Renal cortical epithelial cell (primary cell): Measurements from ENCODE around the gene CGN. TPM values are rescaled to one million over a fixed set of nuclear protein-coding genes. Genes with fewer than 3 reads are reported as not detected.
"Not testable (repeated sequence)": the region's sequence is repeated elsewhere in the genome, so short reads cannot be mapped to it uniquely, and the experiment has no call there.

Experiments
- DNase-seq: peaks from one replicate; pipeline ENCODE4 v3.0.0-alpha.2; 2011; ENCODE audit warnings: low read depth
- total RNA-seq: library from RNA; depleted of rRNA; stranded (reverse); fragments of >200 nt; gene quantifications from 2 replicates; pipeline ENCODE4 v1.2.3, GENCODE V29; 2014

Gene CGN
- total RNA-seq, 1 donor from 2014 or later = 6.6 TPM

DNA sequence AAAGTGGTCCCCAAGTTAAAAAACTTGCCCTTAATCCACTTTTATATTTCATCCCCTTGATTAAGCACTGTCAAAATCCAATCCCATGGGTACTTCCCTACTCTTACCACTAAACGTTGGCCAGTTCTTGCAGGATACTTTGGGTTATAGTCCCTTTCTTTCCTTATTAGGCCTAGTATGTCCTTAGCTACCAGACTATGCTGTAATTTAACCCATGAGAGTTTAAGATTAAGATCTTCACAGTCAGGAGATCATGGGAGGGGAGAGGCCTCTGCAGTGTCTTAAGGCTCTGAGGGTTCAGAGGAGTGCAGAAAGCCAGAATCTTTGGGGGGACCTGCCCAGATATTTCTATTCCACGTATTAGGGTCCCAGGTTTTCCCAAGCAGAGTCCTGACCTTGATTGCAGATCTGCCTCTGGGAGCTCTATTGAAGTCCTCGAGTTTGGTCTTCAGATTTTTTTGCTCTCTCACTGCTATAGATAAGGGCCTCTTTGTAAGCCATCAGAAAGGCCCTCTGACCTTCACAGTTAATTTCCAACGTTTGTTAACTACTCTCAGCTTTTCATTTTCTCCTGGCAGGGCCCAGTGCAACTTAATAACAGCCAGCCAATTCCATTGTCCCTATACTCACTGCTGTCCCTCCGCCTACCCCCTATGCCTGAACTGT is 9.0 kb upstream of the CGN start:
- DNase-seq = no peak

DNA sequence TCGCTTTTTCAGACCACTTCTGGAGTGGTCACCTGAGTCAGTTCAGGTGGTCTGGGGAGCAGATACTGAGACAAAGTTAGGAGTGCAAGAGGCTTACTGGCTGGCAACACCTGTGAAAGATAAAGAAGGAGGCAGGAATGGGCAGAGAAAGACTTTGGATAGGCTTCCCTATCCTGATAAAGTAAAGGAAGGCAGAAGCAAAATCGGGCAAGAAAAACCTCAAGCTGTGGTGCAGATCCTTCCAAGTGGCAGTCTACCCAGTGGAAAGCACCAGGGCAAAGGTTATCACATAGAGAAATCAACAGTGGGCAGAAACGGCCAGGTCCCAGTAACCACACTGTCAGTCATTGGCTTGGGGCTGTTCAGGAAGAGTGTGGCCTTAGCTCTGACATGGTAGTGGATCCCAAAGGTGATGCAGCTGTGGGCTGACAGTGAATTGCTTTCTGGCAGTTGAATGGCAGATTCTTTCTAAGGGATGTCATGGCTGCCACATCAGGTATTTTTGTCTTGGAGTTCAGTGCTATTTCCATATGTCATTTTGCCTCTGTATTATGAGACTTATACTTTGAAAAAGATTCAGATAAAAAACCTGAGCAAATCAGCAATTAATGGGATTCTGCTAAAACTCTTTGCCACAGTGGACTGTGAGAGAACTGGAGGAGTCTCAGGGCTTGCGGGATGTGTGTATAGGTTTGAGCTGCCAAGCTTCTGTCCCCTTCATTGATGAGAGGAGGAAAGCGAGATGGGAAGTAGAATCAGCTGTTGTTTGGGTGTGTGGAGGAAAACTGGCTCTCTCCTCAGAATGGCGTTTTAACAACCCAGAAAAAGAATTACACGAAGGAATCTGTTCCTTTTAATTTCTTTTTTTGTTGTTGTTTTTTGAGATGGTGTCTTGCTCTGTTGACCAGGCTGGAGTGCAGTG is 8.1 kb upstream of the CGN start:
- DNase-seq = no peak

DNA sequence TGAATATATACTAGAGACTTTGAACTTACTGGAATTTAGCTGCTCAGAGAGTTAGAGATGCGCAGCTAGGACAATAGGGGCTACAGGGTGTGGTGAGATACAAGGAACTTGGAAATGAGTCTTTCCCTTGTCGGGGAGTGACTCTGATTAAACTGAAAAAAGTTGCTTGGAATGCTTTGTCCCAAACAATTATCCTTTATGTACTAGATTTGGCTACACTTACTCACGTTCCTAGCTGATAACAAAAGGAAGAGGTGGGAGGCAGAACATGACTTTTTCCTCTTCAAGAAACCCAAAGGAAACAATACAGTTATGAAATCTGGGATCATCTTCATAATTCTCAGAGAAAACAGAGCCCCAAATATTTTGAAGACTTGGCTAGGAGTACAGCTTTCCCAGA is 6.9 kb upstream of the CGN start:
- no peak for DNase-seq

DNA sequence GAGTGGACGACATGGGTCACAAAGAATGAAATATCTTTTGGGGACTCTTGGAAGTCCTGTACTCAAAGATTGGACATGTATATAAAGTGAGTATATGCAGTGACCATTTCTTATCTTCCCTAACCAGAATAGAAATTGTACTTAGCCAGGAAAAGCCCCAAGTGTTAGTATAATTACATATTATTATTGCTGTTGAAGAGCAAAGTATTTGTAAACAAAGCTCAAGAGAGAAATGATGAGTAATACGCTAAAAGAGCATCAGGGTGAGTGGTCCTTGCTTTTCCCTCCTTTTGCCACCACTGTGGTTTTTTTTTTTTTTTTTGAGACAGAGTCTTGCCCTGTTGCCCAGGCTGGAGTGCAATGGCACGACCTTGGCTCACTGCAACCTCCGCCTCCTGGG is 6.4 kb upstream of the CGN start:
- DNase-seq = no peak

DNA sequence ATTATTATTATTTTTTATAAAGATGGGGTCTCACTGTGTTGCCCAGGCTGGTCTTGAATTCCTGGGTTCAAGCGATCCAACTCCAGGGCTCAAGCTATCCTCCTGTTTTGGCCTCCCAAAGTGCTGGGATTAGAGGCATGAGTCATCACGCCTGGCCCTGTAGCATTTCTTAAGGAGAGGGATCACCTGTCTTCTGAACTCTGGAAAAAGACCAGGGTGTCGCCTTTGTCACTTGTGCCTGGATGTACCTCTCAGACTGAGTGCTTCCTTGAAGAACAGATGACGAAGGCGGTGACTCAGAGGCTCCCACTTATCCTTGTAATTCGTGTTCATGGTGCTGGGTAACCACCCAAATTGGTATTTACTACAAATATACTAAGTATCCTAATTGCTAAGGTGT is 2.4 kb upstream of the CGN start:
- DNase-seq = no peak

DNA sequence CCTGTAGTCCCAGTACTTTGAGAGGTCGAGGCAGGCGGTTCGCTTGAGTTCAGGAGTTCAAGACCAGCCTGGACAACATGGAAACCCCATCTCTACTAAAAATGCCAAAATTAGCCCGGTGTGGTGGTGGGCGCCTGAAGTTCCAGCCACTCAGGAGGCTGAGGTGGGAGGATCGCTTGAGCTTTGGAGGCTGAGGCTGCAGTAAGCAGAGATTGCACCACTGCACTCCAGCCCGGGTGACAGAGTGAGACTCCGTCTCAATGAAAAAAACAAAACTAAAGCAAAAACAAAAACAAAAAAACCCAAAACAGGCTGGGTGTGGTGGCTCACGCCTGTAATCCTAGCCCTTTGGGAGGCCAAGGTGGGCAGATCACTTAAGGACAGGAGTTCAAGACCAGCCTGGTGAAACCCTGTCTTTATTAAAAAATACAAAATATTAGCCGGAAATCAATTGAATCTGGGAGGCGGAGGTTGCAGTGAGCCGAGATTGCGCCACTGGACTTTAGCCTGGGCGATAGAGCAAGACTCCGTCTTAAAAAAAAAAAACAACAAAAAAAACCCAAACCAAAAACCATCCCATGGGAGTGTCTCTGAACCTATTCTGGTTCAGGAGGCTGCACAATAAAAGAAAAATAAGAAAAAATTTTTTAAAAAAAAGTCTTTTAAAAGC is 1.7 kb upstream of the CGN start:
- no peak for DNase-seq

DNA sequence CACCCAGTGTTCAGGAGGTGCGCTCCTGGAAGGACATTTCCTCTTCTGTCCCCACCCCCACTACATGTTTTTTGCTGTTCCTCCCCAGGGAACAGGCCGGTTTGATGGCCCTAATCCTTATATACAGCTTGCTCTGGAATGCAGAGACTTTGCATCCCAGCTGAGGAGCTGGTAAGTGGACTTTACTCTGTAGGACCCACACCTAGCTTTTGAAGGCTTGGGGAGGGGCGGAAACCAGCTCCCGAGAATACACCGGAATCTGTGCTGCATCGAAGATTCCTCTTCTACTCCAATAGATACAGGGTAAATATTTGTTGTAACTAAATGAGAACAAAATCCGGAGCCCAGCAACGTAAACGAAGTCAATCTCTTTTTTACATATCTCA is 1.2 kb upstream of the CGN start:
- DNase-seq = no peak

DNA sequence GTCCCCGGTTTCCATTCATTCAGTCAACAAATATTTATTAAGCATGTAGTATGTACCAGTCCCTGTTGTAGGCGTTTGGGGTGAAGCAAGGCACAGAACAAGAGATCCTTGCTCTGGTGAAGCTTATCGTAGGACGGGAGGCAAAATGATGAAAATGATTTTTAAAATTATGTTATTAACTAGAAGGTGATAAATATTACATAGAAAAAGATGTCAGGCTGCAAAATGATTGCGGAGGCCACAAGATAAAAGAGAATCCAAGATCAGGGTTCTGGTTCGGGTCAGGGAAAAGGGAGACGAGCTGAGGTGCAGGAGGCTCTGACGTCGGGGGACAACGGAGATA is 602 bp upstream of the CGN start:
- no peak for DNase-seq

DNA sequence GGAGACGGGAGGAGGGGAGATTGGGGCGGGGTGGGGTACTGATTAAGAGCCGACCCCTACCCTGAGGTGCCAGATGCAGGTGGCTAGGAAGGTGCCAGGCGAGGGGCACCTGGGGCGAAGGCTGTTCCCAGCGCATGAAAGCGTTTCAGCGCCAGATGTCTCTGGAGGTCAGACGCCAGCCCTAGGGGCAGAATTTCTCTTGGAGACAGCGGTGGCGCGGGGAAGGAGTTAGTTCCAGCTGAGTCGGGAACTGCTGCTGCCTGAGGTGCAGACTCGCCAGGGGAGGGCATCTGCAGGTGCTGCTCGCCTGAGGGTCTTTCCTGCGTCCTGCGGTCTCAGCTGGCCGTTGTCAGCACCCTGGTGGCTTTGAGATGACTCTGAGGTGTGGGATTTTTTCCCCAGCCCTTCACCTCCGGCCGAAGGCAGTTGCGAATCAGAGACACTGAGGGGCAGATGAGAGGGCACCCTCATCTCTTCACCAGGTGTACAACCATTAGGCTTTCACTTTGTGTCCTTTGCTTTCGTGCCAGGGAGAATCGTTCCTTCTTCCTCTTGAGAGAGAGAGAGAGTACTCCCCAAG is 539 bp downstream of the CGN start:
- DNase-seq = peak; percentile 39

DNA sequence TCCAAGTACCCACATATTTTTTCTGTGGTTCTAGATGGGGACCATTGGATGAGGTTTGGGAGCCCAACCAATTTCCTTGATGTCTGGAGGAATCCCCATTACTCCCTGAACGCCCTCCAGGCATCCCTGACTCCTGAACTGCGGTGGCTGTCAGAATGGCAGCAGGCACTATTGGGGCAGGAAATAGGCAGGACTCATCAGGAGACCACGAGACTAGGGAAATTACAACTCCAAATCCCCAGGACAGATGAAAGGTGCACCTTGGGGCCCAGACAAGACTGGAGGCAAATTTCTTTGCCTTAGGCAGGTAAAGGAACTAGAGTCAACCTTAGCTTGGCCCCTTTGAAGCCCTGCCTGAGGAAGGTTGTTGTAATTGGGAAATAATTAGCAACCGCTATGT is 1.1 kb downstream of the CGN start:
- no peak for DNase-seq

DNA sequence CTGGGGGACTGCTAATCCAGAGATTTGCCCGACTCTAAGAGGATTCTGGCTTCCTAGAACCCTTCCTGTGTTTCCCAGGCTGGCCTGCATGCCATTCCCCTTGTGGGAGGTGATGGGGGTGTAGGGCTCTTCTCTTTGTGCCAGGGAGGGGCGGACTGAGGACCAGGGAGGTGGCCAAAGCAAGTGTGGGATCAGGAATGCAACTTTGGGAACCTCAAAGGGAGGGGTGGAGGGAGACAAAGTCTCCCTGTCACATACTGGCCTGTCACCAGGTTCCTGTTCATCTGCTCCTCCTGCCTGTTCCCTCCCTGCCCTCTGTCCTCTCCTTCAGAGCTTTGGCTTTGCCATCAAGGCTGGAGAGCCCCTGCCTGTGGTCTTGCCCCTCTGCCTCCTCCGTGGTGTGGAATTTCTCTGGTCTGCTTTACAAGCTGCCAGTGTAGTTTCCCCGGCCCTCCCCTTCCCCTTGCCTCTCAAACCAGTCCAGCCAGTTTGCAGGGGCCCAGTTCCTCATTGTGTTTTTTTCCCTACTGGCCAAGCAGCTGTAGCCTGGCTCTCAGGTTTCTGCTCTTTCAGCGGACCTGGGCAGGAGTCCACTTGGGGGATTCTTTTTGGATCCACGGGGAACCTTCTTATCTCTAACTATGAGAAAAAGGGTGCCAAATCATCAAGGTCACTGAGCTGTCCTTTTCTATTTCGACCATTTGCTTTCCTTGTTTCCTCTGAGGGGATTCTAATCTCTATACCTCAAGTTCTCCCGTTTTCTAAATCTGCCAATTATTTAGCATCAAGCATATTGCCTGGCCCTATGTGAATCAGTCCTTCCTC is 1.8 kb downstream of the CGN start:
- no peak for DNase-seq

DNA sequence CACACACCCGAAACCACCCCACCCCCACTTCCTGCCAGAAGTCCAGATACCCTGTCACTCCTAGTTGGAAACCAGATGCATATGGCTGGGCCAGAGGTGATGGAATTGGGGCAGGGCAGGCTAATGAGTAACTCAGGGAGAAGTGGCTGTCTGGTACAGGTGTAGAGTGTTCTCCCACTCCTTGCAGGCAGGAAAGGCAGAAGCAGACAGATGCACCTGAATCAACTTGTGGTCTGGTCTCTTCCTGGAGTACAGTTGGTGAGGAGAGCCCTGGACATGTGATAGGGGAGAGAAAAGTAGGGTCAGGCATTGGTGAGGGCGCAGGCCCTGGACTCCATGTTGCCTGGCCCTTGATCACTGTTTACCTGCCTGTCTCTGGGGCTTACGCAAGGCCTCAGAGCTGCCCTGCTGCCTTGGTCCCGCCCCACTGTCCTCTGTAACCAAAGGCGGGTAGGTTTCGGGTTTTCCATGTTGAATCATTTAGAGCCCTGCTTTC is 2.5 kb downstream of the CGN start:
- peak; percentile 79 for DNase-seq

DNA sequence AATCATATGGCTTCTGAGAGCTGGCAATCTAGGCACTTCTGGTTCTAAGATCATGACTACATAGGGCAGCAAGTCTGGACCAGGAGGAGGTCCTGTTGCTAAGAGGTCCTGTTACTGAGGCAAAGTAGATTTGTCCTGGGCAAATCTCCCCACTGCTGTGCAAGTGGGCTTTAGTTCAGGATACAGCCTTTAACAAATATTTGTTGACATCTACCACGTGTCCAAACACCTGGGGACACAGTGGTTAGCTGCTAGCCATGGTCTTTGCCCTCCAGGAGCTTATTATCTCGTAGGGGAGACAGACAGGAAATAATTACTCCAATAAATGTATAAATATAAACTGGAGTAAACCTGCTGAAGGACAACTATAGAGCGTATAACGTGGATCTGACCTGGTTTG is 3.2 kb downstream of the CGN start:
- no peak for DNase-seq

DNA sequence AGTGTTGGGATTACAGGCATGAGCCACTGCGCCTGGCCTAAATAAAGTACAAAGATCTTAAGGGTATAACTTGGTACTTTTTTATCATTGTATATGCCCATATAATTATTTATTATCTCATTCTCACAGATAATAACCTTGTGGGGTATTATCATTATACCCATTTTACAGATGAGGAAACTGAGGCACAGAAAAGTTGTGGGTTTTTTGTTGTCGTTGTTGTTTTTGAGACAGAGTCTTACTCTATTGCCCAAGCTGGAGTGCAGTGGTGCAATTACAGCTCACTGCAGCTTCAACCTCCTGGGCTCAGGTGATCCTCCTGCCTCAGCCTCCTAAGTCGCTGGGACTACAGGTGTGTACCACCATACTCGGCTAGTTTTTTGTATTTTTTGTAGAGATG is 4.1 kb downstream of the CGN start:
- DNase-seq = no peak

DNA sequence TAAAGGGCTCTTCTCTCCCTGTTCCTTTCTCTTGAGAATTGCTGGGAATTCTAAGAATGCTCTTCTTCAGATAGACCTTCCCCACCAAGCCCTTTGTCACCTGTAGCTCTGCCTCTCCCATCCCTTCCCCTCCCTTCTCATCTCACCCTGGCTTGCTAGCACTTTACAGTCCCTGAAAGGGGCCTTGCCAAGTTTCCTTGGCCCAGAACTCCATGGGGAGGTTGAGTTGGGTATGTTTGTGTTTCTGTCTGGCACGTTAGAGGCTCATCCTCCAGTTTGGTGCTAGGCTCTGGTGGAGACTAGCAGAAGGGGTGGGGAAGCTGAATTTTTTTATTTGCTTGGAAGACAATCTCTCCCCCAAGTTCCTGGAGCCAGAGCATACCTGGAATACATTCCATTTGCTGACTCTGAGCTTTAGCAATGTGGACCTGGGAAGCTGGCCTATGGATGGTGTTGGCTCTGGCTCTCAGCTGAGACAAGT is 4.9 kb downstream of the CGN start:
- peak; percentile 61 for DNase-seq

DNA sequence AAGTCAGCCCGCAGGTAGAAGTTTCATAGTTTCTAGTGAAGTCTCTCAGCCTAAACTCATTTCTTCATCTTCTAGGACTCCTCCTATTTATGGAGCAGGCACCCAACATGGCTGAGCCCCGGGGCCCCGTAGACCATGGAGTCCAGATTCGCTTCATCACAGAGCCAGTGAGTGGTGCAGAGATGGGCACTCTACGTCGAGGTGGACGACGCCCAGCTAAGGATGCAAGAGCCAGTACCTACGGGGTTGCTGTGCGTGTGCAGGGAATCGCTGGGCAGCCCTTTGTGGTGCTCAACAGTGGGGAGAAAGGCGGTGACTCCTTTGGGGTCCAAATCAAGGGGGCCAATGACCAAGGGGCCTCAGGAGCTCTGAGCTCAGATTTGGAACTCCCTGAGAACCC is 7.2 kb downstream of the CGN start:
- no peak for DNase-seq

DNA sequence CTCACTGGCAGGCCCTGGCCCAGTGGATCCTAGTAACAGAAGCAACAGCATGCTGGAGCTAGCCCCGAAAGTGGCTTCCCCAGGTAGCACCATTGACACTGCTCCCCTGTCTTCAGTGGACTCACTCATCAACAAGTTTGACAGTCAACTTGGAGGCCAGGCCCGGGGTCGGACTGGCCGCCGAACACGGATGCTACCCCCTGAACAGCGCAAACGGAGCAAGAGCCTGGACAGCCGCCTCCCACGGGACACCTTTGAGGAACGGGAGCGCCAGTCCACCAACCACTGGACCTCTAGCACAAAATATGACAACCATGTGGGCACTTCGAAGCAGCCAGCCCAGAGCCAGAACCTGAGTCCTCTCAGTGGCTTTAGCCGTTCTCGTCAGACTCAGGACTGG is 7.7 kb downstream of the CGN start:
- no peak for DNase-seq

DNA sequence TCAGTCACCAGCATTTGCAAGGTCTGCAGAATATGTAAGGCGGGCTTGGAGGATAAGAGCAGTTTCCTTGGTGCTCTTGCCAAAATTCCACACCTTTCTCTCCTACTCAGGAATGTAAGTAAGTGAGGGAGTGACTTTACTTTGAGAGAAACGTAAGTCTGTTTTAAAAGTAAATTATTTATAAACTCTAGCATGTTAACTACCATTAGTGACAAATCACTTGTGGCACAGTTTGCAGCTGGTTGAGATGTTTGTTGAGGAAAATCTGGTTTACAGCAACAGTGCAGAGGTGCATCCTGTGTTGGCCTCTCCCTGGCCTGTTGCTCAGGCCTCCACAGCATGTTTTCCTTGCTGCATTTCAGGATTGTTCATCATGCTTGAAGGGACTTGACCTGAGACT is 8.5 kb downstream of the CGN start:
- peak; percentile 88 for DNase-seq

DNA sequence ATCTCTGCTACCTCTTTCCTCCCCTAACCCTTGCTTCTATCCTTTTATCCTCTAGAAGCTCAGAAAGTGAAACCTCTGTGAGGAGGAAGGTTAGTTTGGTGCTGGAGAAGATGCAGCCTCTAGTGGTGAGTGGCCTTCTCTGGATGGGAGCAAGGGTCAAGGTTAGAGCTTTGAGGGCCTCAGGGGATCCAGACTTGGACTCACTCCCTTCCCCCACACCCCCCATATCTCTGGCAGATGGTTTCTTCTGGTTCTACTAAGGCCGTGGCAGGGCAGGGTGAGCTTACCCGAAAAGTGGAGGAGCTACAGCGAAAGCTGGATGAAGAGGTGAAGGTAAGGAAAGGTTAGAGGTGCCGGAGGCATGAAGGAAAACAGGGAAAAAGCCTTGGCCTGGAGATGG is 9.2 kb downstream of the CGN start:
- DNase-seq = no peak

DNA sequence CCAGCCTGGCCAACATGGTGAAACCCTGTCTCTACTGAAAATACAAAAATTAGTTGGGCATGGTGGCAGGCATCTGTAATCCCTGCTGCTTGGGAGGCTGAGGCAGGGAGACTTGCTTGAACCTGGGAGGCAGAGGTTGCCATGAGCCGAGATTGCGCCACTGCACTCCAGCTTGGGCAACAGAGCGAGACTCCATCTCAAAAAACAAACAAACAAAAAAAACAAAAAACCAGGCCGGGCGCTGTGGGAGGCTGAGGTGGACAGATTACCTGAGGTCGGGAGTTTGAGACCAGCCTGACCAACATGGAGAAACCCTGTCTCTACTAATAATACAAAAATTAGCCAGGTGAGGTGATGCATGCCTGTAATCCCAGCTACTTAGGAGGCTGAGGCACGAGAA is 11.2 kb downstream of the CGN start:
- DNase-seq = not testable (repeated sequence)

DNA sequence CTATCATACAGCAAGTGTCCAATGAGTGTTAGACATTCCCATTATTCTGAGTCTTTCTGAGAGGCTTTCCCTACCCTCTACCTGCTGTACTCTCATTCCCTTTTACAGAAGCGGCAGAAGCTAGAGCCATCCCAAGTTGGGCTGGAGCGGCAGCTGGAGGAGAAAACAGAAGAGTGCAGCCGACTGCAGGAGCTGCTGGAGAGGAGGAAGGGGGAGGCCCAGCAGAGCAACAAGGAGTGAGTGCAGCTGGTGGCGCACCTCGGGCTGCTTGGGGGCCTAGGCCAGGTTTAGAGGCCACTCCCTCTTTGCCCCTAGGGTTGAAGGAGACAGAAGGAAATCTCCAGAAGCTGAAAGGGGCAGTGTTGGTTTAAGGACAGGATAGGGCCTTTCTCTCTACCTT is 12.1 kb downstream of the CGN start:
- DNase-seq = no peak
